Measurements from ENCODE around the gene MAP1LC3B. TPM values are rescaled to one million over a fixed set of nuclear protein-coding genes. Genes with fewer than 3 reads are reported as not detected.

Gene MAP1LC3B
- total RNA-seq, 1 experiment from 2014 or later: 45.3 TPM

- no peaks in the 10 kb centered on the region for H3F3A ChIP-seq (ENCODE audit: insufficient read depth, low read depth)
- CTCF ChIA-PET: no interaction called here
- intact Hi-C loops (cut with micrococcal nuclease; ENCODE audit: unreplicated experiment): no loop called here
- POLR2A ChIA-PET (ENCODE audit: unreplicated experiment): no interaction called here
- no TSS peak for BruUV-seq (replicated peaks)
- no peak overlapping the region for H3K4me3 ChIP-seq
- H3K27ac ChIP-seq: no peak overlapping the region
- H3K4me2 ChIP-seq: no peak overlapping the region
- H3K9me3 ChIP-seq (ENCODE audit: insufficient read depth, low read depth): no peaks in the 10 kb centered on the region
- H3K36me3 ChIP-seq (ENCODE audit: low read depth): peaks cover 3% of the 10 kb centered on the region; the same call in 1 of the 2 replicates
- H3K27me3 ChIP-seq (ENCODE audit: insufficient read depth, low read depth): no peaks in the 10 kb centered on the region
- H4K20me1 ChIP-seq (ENCODE audit: insufficient read depth): peaks cover 8% of the 10 kb centered on the region; the same call in 1 of the 2 replicates
- H2AFZ ChIP-seq: no peak overlapping the region
- TF ChIP-seq EZH2 (IDR thresholded peaks at IDR 0.05; ENCODE audit: low read depth): no peak
- TF ChIP-seq, protein P1, sequence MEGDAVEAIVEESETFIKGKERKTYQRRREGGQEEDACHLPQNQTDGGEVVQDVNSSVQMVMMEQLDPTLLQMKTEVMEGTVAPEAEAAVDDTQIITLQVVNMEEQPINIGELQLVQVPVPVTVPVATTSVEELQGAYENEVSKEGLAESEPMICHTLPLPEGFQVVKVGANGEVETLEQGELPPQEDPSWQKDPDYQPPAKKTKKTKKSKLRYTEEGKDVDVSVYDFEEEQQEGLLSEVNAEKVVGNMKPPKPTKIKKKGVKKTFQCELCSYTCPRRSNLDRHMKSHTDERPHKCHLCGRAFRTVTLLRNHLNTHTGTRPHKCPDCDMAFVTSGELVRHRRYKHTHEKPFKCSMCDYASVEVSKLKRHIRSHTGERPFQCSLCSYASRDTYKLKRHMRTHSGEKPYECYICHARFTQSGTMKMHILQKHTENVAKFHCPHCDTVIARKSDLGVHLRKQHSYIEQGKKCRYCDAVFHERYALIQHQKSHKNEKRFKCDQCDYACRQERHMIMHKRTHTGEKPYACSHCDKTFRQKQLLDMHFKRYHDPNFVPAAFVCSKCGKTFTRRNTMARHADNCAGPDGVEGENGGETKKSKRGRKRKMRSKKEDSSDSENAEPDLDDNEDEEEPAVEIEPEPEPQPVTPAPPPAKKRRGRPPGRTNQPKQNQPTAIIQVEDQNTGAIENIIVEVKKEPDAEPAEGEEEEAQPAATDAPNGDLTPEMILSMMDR (conservative IDR thresholded peaks at IDR 0.05): no peak
- H3K79me2 ChIP-seq (ENCODE audit: low read depth): peaks cover 3% of the 10 kb centered on the region; the same call in 1 of the 2 replicates
- no peaks in the 10 kb centered on the region for H3K4me1 ChIP-seq (replicated peaks; ENCODE audit: insufficient read depth)
- no peak for DNase-seq
- H3K9me2 ChIP-seq (ENCODE audit: insufficient read depth): no peaks in the 10 kb centered on the region
Observed at GRCh38 chr16:87446479-87446878, 54.3 kb downstream of the MAP1LC3B start.

DNA sequence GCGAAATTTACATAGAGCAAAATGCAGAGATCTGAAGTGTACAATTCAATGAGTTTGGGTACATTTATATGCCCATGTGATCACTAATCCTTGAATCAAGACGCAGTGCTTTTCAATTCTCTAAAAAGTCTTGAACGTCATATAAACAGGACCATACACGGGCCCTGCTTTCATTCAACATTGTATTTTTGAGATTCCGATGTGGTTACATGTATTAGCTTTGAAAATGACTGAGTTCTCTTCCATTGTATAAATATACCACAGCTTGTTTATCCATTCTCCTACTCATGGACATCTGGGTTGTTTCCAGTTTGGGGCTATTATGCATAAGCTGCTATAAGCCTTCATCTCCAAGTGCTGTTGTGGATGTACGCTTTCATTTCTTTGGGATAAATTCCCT, 55.2 kb downstream of the MAP1LC3B start:
- no TSS peak for BruUV-seq (replicated peaks)
- intact Hi-C loops (cut with micrococcal nuclease; ENCODE audit: unreplicated experiment): no loop called here

DNA sequence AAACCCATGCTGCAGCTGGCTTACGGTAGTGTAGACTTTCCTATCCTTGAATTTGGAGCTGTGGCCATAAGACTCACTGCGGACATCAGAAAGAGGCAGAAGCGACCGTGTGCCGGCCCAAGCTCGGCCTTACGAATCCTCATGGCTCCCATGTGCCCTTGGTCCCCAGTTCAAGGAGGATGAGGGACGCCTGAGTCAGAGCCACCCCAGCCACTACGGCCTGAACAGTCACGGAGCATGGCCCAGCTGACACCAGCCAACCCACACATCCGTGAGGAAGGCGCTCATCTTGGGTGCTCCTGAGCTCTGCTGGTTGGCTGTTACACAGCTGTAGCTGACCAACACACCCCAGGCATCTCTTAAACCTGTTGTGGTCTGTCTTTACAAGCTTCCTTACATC, 56.7 kb downstream of the MAP1LC3B start:
- Histone ChIP-seq H3F3A (ENCODE audit: insufficient read depth, low read depth) (no peaks in the 10 kb centered on the region), H3K9me2 (ENCODE audit: insufficient read depth) (no peaks in the 10 kb centered on the region), H3K9me3 (ENCODE audit: insufficient read depth, low read depth) (no peaks in the 10 kb centered on the region), H4K20me1 (ENCODE audit: insufficient read depth) (0 out of 2 replicates have a peak, but pooled peaks cover 2% of the 10 kb centered on the region), H3K4me2 (no peak overlapping the region), H3K4me1 (replicated peaks; ENCODE audit: insufficient read depth) (no peaks in the 10 kb centered on the region), H3K4me3 (no peak overlapping the region), H3K27me3 (ENCODE audit: insufficient read depth, low read depth) (no peaks in the 10 kb centered on the region), H3K79me2 (ENCODE audit: low read depth) (0 out of 2 replicates have a peak, but pooled peaks cover 3% of the 10 kb centered on the region), H2AFZ (no peak overlapping the region), H3K27ac (no peak overlapping the region), H3K36me3 (ENCODE audit: low read depth) (peaks cover 3% of the 10 kb centered on the region; the same call in 1 of the 2 replicates)
- POLR2A ChIA-PET (ENCODE audit: unreplicated experiment): no interaction called here
- DNase-seq: no peak
- no TSS peak for BruUV-seq (replicated peaks)
- no peak for TF ChIP-seq EZH2 (IDR thresholded peaks at IDR 0.05; ENCODE audit: low read depth)
- TF ChIP-seq, protein P1 (conservative IDR thresholded peaks at IDR 0.05): no peak
- CTCF ChIA-PET: no interaction called here
- intact Hi-C loops (cut with micrococcal nuclease; ENCODE audit: unreplicated experiment): no loop called here

More for the DNA sequence above, 55.2 kb downstream of the MAP1LC3B start:
- H3K79me2 ChIP-seq (ENCODE audit: low read depth): 0 out of 2 replicates have a peak, but pooled peaks cover 3% of the 10 kb centered on the region
- no peak overlapping the region for H3K27ac ChIP-seq
- no peaks in the 10 kb centered on the region for H3K4me1 ChIP-seq (replicated peaks; ENCODE audit: insufficient read depth)
- CTCF ChIA-PET: no interaction called here
- no peak overlapping the region for H3K4me2 ChIP-seq
- no peak overlapping the region for H3K4me3 ChIP-seq
- peaks cover 3% of the 10 kb centered on the region; the same call in 1 of the 2 replicates for H3K36me3 ChIP-seq (ENCODE audit: low read depth)
- no peaks in the 10 kb centered on the region for H3K27me3 ChIP-seq (ENCODE audit: insufficient read depth, low read depth)
- no peaks in the 10 kb centered on the region for H3K9me3 ChIP-seq (ENCODE audit: insufficient read depth, low read depth)
- no peak for DNase-seq
- no peak for TF ChIP-seq EZH2 (IDR thresholded peaks at IDR 0.05; ENCODE audit: low read depth)
- peaks cover 5% of the 10 kb centered on the region; the same call in 1 of the 2 replicates for H4K20me1 ChIP-seq (ENCODE audit: insufficient read depth)
- POLR2A ChIA-PET (ENCODE audit: unreplicated experiment): no interaction called here
- no peak overlapping the region for H2AFZ ChIP-seq
- H3F3A ChIP-seq (ENCODE audit: insufficient read depth, low read depth): no peaks in the 10 kb centered on the region
- no peaks in the 10 kb centered on the region for H3K9me2 ChIP-seq (ENCODE audit: insufficient read depth)
